ENCODE data around the gene AGRN.

The AGRN gene

GRCh38 chr1:1090424-1091343 is 70.8 kb downstream of the AGRN start:
- Histone ChIP-seq H3K27ac (no peak overlapping the region), H3K9me3 (ENCODE audit: control insufficient read depth, low read length) (no peaks in the 10 kb centered on the region), H3K27me3 (ENCODE audit: control insufficient read depth, insufficient read depth, low read length) (no peaks in the 10 kb centered on the region), H3K36me3 (ENCODE audit: control insufficient read depth, insufficient read depth, low read length) (no peaks in the 10 kb centered on the region), H3K4me2 (ENCODE audit: low read length) (no peak overlapping the region), H2AFZ (no peak overlapping the region), H3K4me3 (ENCODE audit: low read depth, low read length) (no peak overlapping the region), H3K79me2 (no peaks in the 10 kb centered on the region), H3K4me1 (no peaks in the 10 kb centered on the region), H3K9ac (no peak overlapping the region)
- no peak for TF ChIP-seq CTCF (IDR thresholded peaks at IDR 0.05)

GRCh38 chr1:1091344-1092148 is 71.6 kb downstream of the AGRN start:
- no peak overlapping the region for H3K9ac ChIP-seq
- no peak overlapping the region for H3K27ac ChIP-seq
- no peak overlapping the region for H3K4me2 ChIP-seq (ENCODE audit: low read length)
- no peaks in the 10 kb centered on the region for H3K36me3 ChIP-seq (ENCODE audit: control insufficient read depth, insufficient read depth, low read length)
- no peak for TF ChIP-seq CTCF (IDR thresholded peaks at IDR 0.05)
- H3K9me3 ChIP-seq (ENCODE audit: control insufficient read depth, low read length), result no peaks in the 10 kb centered on the region
- no peaks in the 10 kb centered on the region for H3K4me1 ChIP-seq
- no peaks in the 10 kb centered on the region for H3K79me2 ChIP-seq
- H3K4me3 ChIP-seq (ENCODE audit: low read depth, low read length), result no peak overlapping the region
- no peaks in the 10 kb centered on the region for H3K27me3 ChIP-seq (ENCODE audit: control insufficient read depth, insufficient read depth, low read length)
- no peak overlapping the region for H2AFZ ChIP-seq

- H3K9ac ChIP-seq, result no peak overlapping the region
- no peak overlapping the region for H3K4me2 ChIP-seq (ENCODE audit: low read length)
- no peaks in the 10 kb centered on the region for H3K79me2 ChIP-seq
- no peak overlapping the region for H2AFZ ChIP-seq
- H3K27me3 ChIP-seq (ENCODE audit: control insufficient read depth, insufficient read depth, low read length), result no peaks in the 10 kb centered on the region
- H3K36me3 ChIP-seq (ENCODE audit: control insufficient read depth, insufficient read depth, low read length), result no peaks in the 10 kb centered on the region
- TF ChIP-seq CTCF (IDR thresholded peaks at IDR 0.05), result no peak
- H3K4me3 ChIP-seq (ENCODE audit: low read depth, low read length), result no peak overlapping the region
- H3K27ac ChIP-seq, result no peak overlapping the region
- no peaks in the 10 kb centered on the region for H3K4me1 ChIP-seq
- no peaks in the 10 kb centered on the region for H3K9me3 ChIP-seq (ENCODE audit: control insufficient read depth, low read length)
These were observed 72.4 kb downstream of the AGRN start for GRCh38 chr1:1092149-1092855.

GRCh38 chr1:1092894-1093609 is 73.1 kb downstream of the AGRN start:
- no peaks in the 10 kb centered on the region for H3K79me2 ChIP-seq
- no peaks in the 10 kb centered on the region for H3K9me3 ChIP-seq (ENCODE audit: control insufficient read depth, low read length)
- no peak overlapping the region for H2AFZ ChIP-seq
- no peak overlapping the region for H3K27ac ChIP-seq
- no peak overlapping the region for H3K4me2 ChIP-seq (ENCODE audit: low read length)
- H3K9ac ChIP-seq, result no peak overlapping the region
- H3K4me1 ChIP-seq, result no peaks in the 10 kb centered on the region
- no peaks in the 10 kb centered on the region for H3K27me3 ChIP-seq (ENCODE audit: control insufficient read depth, insufficient read depth, low read length)
- H3K36me3 ChIP-seq (ENCODE audit: control insufficient read depth, insufficient read depth, low read length), result no peaks in the 10 kb centered on the region
- TF ChIP-seq CTCF (IDR thresholded peaks at IDR 0.05), result no peak
- H3K4me3 ChIP-seq (ENCODE audit: low read depth, low read length), result no peak overlapping the region

Measured in parathyroid adenoma (tissue), 2 donors.